Measurements from ENCODE around the gene NDST1. TPM values are rescaled to one million over a fixed set of nuclear protein-coding genes. Genes with fewer than 3 reads are reported as not detected.

The NDST1 gene
- total RNA-seq, 1 experiment from 2014 or later = 42.6 TPM

DNA sequence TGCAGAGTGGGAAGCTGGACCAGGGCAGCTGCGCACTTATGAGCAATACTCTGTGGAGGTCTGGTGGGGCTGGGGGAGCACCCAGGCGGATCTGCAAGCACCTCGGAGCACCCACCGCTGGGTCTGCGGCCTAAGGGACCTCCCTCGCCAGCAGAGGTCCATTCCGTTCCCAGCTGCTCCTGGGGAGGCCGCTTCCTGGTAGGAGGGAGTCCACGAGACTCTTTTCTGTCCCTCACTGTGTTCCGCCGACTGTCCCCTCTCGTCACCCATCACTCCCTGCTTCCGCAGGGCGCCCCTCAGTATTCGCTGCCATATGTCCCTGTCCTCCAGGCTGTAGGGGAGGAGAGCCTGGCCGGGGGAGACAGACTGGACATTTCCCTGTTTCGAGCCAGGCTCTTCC, 45.5 kb downstream of the NDST1 start:
- no peak overlapping the region for H2AFZ ChIP-seq (ENCODE audit: low read length)
- ChIA-PET CTCF (no interaction called here), POLR2A (ENCODE audit: unreplicated experiment) (no interaction called here)
- no peaks in the 10 kb centered on the region for H3K27me3 ChIP-seq (ENCODE audit: low read length)
- no peaks in the 10 kb centered on the region for H3F3A ChIP-seq (ENCODE audit: low read length, unreplicated experiment)
- no peaks in the 10 kb centered on the region for H3K4me1 ChIP-seq (ENCODE audit: insufficient read depth, low read length)
- DNase-seq = no peak
- peaks cover 7% of the 10 kb centered on the region for H3K36me3 ChIP-seq (ENCODE audit: low read depth, low read length)
- H3K4me3 ChIP-seq (ENCODE audit: low read length) = no peak overlapping the region
- H3K9me3 ChIP-seq (ENCODE audit: low read length) = no peaks in the 10 kb centered on the region
- H3K27ac ChIP-seq (ENCODE audit: low read length) = no peak overlapping the region
- H3K79me2 ChIP-seq (ENCODE audit: low read length) = no peaks in the 10 kb centered on the region
- intact Hi-C loops (cut with micrococcal nuclease) = no loop called here
- no TSS peak for BruUV-seq (replicated peaks)
- no peak for ATAC-seq
- no peak overlapping the region for H3K9ac ChIP-seq (ENCODE audit: low read length)
- no peaks in the 10 kb centered on the region for H4K20me1 ChIP-seq (ENCODE audit: low read length)
- H3K4me2 ChIP-seq (ENCODE audit: low read length) = no peak overlapping the region
- TF ChIP-seq EZH2phosphoT487 (IDR thresholded peaks at IDR 0.05; ENCODE audit: borderline replicate concordance, low read length) (no peak), EZH2 (IDR thresholded peaks at IDR 0.05; ENCODE audit: low read length, unreplicated experiment) (no peak)
- TF ChIP-seq, protein P1, sequence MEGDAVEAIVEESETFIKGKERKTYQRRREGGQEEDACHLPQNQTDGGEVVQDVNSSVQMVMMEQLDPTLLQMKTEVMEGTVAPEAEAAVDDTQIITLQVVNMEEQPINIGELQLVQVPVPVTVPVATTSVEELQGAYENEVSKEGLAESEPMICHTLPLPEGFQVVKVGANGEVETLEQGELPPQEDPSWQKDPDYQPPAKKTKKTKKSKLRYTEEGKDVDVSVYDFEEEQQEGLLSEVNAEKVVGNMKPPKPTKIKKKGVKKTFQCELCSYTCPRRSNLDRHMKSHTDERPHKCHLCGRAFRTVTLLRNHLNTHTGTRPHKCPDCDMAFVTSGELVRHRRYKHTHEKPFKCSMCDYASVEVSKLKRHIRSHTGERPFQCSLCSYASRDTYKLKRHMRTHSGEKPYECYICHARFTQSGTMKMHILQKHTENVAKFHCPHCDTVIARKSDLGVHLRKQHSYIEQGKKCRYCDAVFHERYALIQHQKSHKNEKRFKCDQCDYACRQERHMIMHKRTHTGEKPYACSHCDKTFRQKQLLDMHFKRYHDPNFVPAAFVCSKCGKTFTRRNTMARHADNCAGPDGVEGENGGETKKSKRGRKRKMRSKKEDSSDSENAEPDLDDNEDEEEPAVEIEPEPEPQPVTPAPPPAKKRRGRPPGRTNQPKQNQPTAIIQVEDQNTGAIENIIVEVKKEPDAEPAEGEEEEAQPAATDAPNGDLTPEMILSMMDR (conservative IDR thresholded peaks at IDR 0.05; ENCODE audit: low read depth, low read length) = no peak
- H3K9me2 ChIP-seq (replicated peaks; ENCODE audit: low read length) = no peaks in the 10 kb centered on the region

DNA sequence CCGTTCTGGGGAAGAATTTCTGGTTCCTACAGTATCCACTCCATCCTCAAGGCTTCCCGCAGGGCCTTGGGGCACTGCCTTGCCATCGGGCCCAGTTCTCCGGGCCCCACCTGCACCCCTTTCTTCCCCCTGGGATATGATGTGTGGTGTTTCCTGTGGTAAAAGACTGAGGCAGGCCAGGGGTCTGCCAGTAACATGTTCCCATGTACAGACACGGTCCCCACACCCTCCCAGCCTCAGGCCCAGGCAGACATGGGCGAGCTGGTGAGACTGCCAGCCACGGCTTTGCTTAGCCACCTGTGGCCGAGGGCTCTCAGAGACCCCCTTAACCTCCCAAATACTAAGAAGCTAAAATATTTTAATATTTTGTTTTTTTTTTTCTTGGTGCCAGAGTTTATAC, 46.0 kb downstream of the NDST1 start:
- H3K9ac ChIP-seq (ENCODE audit: low read length) = no peak overlapping the region
- BruUV-seq (replicated peaks) = no TSS peak
- H3K4me1 ChIP-seq (ENCODE audit: insufficient read depth, low read length) = no peaks in the 10 kb centered on the region
- intact Hi-C loops (cut with micrococcal nuclease) = no loop called here
- no peak overlapping the region for H3K4me2 ChIP-seq (ENCODE audit: low read length)
- ChIA-PET CTCF (no interaction called here), POLR2A (ENCODE audit: unreplicated experiment) (no interaction called here)
- H3K79me2 ChIP-seq (ENCODE audit: low read length) = no peaks in the 10 kb centered on the region
- H2AFZ ChIP-seq (ENCODE audit: low read length) = no peak overlapping the region
- no peak overlapping the region for H3K27ac ChIP-seq (ENCODE audit: low read length)
- no peaks in the 10 kb centered on the region for H3K9me3 ChIP-seq (ENCODE audit: low read length)
- no peaks in the 10 kb centered on the region for H3K27me3 ChIP-seq (ENCODE audit: low read length)
- DNase-seq (no peak), ATAC-seq (no peak)
- H3K36me3 ChIP-seq (ENCODE audit: low read depth, low read length) = peaks cover 7% of the 10 kb centered on the region
- no peaks in the 10 kb centered on the region for H4K20me1 ChIP-seq (ENCODE audit: low read length)
- H3F3A ChIP-seq (ENCODE audit: low read length, unreplicated experiment) = no peaks in the 10 kb centered on the region
- TF ChIP-seq EZH2phosphoT487 (IDR thresholded peaks at IDR 0.05; ENCODE audit: borderline replicate concordance, low read length) = no peak
- H3K4me3 ChIP-seq (ENCODE audit: low read length) = no peak overlapping the region
- no peaks in the 10 kb centered on the region for H3K9me2 ChIP-seq (replicated peaks; ENCODE audit: low read length)

DNA sequence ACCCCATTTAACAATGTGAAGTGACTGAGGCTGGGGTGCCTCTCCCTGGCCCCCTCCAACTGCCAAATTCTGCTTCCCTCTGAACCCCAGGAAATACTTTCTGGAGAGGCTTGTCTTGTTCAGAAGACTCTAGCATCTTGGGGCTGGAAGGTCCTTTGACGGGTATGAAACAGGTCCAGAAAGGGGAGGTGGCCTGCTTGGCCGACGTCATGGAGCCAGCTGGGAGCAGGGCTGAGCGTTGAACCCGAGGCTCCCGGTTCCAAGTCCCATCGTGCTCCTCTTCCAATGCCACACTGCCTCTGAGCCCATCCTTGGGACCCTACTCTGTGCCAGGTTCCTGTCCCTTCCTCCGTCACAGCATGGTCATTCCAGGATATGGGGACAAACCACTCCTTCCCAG, 46.9 kb downstream of the NDST1 start:
- intact Hi-C loops (cut with micrococcal nuclease) = no loop called here
- Histone ChIP-seq H3K27me3 (ENCODE audit: low read length) (no peaks in the 10 kb centered on the region), H3F3A (ENCODE audit: low read length, unreplicated experiment) (no peaks in the 10 kb centered on the region), H4K20me1 (ENCODE audit: low read length) (no peaks in the 10 kb centered on the region), H3K4me3 (ENCODE audit: low read length) (no peak overlapping the region), H3K27ac (ENCODE audit: low read length) (no peak overlapping the region), H3K4me1 (ENCODE audit: insufficient read depth, low read length) (no peaks in the 10 kb centered on the region), H3K79me2 (ENCODE audit: low read length) (no peaks in the 10 kb centered on the region), H3K9ac (ENCODE audit: low read length) (no peak overlapping the region), H3K4me2 (ENCODE audit: low read length) (no peak overlapping the region), H3K9me2 (replicated peaks; ENCODE audit: low read length) (no peaks in the 10 kb centered on the region), H2AFZ (ENCODE audit: low read length) (no peak overlapping the region), H3K36me3 (ENCODE audit: low read depth, low read length) (peaks cover under 1% of the 10 kb centered on the region), H3K9me3 (ENCODE audit: low read length) (no peaks in the 10 kb centered on the region)
- POLR2A ChIA-PET (ENCODE audit: unreplicated experiment) = no interaction called here
- DNase-seq (no peak), ATAC-seq (no peak)
- CTCF ChIA-PET = no interaction called here
- no TSS peak for BruUV-seq (replicated peaks)
- TF ChIP-seq EZH2 (IDR thresholded peaks at IDR 0.05; ENCODE audit: low read length, unreplicated experiment) (no peak), EZH2phosphoT487 (IDR thresholded peaks at IDR 0.05; ENCODE audit: borderline replicate concordance, low read length) (no peak)
- TF ChIP-seq, protein P1 (conservative IDR thresholded peaks at IDR 0.05; ENCODE audit: low read depth, low read length) = no peak
